ENCODE measurements around the gene ARHGAP1. TPM values are rescaled to one million over a fixed set of nuclear protein-coding genes. Genes with fewer than 3 reads are reported as not detected.
A peak's percentile ranks its signal among the peaks of the same experiment; 100 is the strongest.

The ARHGAP1 gene
- polyA plus RNA-seq, 4 donors, result 51.1 to 59.1 (median 52.7) TPM

- peak in 1 of 4 donors; percentile 24 for DNase-seq (ENCODE audit: low read depth in 4 of 4, low spot score in 3 of 4)
Measured at GRCh38 chr11:46649180-46649738, 51.2 kb downstream of the ARHGAP1 start.

DNA sequence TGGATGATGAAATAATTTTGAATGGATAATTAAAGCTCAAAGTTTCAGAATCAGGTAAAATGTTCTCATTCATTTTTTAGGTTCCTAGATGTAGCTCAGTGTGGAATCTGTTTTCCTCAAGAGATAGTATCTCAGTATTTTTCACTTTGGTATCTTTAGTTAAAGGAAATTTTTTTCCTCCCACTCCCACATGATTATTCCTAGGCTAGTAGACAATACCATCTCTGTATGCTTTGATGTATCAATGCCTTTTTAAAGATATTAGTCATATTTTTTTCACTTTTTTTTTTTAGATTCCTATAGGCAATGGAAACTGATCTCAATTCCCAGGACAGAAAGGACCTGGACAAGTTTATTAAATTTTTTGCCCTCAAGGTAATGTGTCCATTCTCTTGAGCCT is 56.4 kb downstream of the ARHGAP1 start:
- DNase-seq (ENCODE audit: low read depth in 4 of 4, low spot score in 3 of 4), result no peak

GRCh38 chr11:46643531-46643930 is 56.9 kb downstream of the ARHGAP1 start:
- no peak for DNase-seq (ENCODE audit: low read depth in 4 of 4, low spot score in 3 of 4)

DNA sequence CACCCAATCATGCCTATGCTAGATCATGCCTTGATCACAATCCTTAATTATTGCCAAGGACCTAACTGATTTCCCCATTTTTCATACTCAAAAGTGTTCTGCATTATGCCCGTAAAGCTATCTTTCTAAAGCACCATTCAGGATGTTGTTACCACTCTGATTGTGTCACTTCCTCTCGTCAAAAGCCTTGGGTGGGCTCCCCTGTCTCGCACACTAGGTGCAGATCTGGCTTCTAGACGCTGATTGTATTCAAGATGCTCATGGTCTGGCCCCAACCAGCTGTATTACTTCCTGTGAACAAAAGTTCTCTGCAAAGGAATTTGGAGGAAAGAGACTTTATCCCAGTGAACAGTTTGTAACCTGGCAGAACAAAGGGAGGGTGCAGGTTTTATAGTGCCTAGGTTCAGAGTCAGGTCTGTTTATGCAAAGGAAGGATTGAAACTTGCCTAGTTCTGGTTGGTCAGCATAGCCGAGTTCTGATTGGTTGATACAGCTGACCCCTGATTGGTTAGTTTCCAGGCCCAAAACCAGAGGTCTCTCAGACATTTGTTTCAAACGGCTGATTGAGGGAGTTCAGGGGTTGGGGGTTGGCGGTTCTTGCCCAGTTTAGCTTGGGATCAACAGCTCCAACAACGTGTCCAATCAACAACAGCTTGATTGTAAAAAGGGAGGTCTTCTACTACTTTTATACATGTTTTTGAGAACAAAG is 57.6 kb downstream of the ARHGAP1 start:
- no peak for DNase-seq (ENCODE audit: low read depth in 4 of 4, low spot score in 3 of 4)

GRCh38 chr11:46641639-46642038 is 58.8 kb downstream of the ARHGAP1 start:
- DNase-seq (ENCODE audit: low read depth in 4 of 4, low spot score in 3 of 4), result no peak

DNA sequence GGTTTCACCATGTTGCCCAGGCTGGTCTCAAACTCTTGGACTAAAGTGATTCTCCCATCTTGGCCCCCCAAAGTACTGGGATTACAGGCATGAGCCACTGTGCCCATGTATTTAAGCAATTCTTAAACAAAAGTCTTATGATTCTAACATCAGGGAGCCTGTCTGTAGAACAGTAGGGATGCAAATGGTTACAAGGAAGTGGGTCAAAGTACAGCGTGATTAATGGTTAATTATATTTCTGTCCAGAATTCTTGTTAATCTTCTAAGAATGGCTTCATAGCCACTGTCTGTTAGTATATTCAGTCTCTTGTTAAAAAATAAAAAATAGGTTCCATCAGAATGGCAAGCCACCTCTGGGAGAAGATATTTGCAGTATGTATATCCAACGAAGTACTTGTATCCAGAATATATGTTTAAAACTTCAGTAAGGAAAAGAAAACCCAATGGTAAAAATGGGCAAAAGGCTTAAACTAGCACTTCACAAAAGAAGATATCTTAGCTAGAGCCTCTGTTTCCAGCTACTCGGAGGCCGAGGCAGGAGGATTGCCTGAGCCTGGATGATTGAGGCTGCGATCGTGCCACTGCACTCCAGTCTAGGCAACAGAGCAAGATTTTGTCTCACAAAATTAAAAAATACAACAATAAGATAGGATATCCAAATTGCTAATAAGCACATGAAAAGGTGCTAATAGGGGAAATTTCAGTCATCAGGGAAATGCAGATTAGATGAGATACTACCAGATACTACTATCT is 60.2 kb downstream of the ARHGAP1 start:
- DNase-seq (ENCODE audit: low read depth in 4 of 4, low spot score in 3 of 4), result no peak

DNA sequence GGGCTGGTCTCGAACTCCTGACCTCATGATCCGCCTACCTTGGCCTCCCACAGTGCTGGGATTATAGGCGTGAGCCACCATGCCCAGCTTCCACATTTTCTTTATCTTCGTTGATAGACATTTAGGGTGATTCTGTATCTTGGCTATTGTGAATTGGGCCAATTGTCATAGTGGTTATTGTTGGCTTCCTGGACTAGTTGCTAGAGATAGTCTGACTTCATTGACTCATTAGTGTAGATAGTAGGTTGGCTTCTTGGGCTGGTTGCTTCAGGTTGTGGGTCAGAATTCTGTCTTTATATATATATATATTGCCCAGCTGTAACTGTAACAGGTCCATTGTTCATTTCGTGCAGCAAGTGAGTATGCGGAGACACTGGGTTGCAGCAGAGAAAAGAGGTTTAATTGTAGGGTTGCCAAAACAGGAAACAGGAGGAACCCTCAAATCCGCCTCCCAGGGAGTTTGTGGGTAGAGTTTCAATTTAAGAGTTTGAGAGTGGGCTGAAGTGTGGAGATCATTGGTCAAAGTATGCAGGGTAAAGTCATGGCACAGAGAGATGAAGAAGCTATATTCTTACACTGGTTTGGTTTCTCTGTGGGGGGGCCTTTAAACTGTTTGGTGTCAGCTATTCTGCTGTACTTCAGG is 61.1 kb downstream of the ARHGAP1 start:
- DNase-seq (ENCODE audit: low read depth in 4 of 4, low spot score in 3 of 4), result no peak

- no peak for DNase-seq (ENCODE audit: low read depth in 4 of 4, low spot score in 3 of 4)
Measured at GRCh38 chr11:46637546-46637945, 62.9 kb downstream of the ARHGAP1 start.

GRCh38 chr11:46635557-46636139 is 64.8 kb downstream of the ARHGAP1 start:
- DNase-seq (ENCODE audit: low read depth in 4 of 4, low spot score in 3 of 4), result no peak

GRCh38 chr11:46633291-46634217 is 66.9 kb downstream of the ARHGAP1 start:
- DNase-seq (ENCODE audit: low read depth in 4 of 4, low spot score in 3 of 4), result no peak

GRCh38 chr11:46632502-46632901 is 67.9 kb downstream of the ARHGAP1 start:
- no peak for DNase-seq (ENCODE audit: low read depth in 4 of 4, low spot score in 3 of 4)

DNA sequence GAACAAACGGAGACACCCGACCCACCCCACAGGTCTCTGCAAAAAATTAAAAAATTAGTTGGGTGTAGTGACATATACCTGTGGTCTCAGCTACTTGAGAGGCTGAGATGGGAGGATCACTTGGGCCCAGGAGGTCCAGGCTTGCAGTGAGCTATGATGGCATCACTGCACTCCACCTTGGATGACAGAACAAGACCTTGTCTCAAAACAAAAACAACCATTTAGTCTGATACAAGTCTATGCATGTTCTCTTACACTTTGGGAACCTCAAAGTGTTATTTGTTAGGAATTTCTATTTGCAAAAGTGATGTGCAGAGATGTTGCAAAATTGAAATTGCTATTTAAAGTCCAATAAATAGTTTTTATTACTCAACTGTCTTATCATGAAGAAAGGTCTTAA is 68.7 kb downstream of the ARHGAP1 start:
- no peak for DNase-seq (ENCODE audit: low read depth in 4 of 4, low spot score in 3 of 4)

GRCh38 chr11:46630237-46630636 is 70.2 kb downstream of the ARHGAP1 start:
- no peak for DNase-seq (ENCODE audit: low read depth in 4 of 4, low spot score in 3 of 4)

DNA sequence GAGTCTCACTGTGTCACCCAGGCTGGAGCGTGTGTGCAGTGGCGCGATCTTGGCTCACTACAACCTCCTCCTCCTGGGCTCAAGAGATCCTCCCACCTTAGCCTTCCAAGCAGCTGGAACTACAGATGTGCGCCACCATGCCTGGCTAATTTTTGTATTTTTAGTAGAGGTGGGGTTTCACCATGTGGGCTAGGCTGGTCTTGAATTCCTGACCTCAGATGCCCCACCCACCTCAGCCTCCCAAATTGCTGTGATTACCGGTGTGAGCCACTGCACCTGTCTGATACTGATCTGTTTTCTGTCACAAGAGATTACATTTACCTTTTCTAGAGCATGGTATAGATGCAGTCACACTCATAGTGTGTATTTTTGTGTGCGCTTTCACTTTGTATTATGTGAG is 71.5 kb downstream of the ARHGAP1 start:
- DNase-seq (ENCODE audit: low read depth in 4 of 4, low spot score in 3 of 4), result no peak

Other genes starting within 250 kb of the ARHGAP1 start
- 10 to 100 TPM; 24.7 to 26.9 (median 24.9) TPM for gene AMBRA1, start 106.6 kb downstream of the ARHGAP1 start, polyA plus RNA-seq (ENCODE audit: insufficient read length in 4 of 4)
- gene HARBI1, start 83.4 kb downstream of the ARHGAP1 start, polyA plus RNA-seq (ENCODE audit: insufficient read length in 4 of 4), result 1 to 10 TPM; 4.0 to 4.7 (median 4.3) TPM
- gene ATG13, start 83.1 kb downstream of the ARHGAP1 start, polyA plus RNA-seq (ENCODE audit: insufficient read length in 4 of 4), result 10 to 100 TPM; 56.2 to 76.9 (median 68.9) TPM
- gene ZNF408, start 412 bp upstream of the ARHGAP1 start, polyA plus RNA-seq (ENCODE audit: insufficient read length in 4 of 4), result 10 to 100 TPM in 1 of 4 donors, 1 to 10 TPM in 3; 9.3 to 11.9 (median 9.7) TPM
- gene F2, start 18.6 kb upstream of the ARHGAP1 start, polyA plus RNA-seq (ENCODE audit: insufficient read length in 4 of 4), result under 1 TPM; 0.19 to 0.70 (median 0.42) TPM
- gene CKAP5, start 145.7 kb upstream of the ARHGAP1 start, polyA plus RNA-seq (ENCODE audit: insufficient read length in 4 of 4), result 100 to 1,000 TPM in 3 of 4 donors, 10 to 100 TPM in 1; 86.6 to 111 (median 104) TPM
- 10 to 100 TPM; 25.5 to 28.5 (median 27.5) TPM for gene LRP4, start 217.9 kb upstream of the ARHGAP1 start, polyA plus RNA-seq (ENCODE audit: insufficient read length in 4 of 4)
- gene CSTPP1, start 236.1 kb upstream of the ARHGAP1 start, polyA plus RNA-seq (ENCODE audit: insufficient read length in 4 of 4), result 10 to 100 TPM; 55.0 to 60.2 (median 57.4) TPM

Measured in right renal pelvis (tissue), 4 donors.